Activated CD4-positive, alpha-beta T cell treated with anti-CD3 and anti-CD28 coated beads for 36 hours (primary cell): Measurements from ENCODE around the gene DAGLA. TPM values are rescaled to one million over a fixed set of nuclear protein-coding genes. Genes with fewer than 3 reads are reported as not detected.

ENCODE experiments used
- total RNA-seq, 2 experiments: library from RNA; stranded (reverse); gene quantifications; one replicate each; pipeline ENCODE4 v1.2.3, GENCODE V29; 2021

Gene DAGLA
- total RNA-seq, 2 experiments from 2014 or later = 0.09 to 0.14 TPM

Other genes with a start within 250 kb of the DAGLA start
- not detected for gene LRRC10B, start 171.6 kb upstream of the DAGLA start, total RNA-seq
- under 1 TPM in 1 of 2 experiments, not detected in 1; 0.04 TPM for gene SYT7, start 99.3 kb upstream of the DAGLA start, total RNA-seq
- gene MYRF, start 72.2 kb downstream of the DAGLA start, total RNA-seq = under 1 TPM; 0.25 to 0.57 TPM
- gene TMEM258, start 112.2 kb downstream of the DAGLA start, total RNA-seq = 100 to 1,000 TPM; 172 to 176 TPM
- gene FEN1, start 112.5 kb downstream of the DAGLA start, total RNA-seq = 100 to 1,000 TPM in 1 of 2 experiments, 10 to 100 TPM in 1; 70.0 to 108 TPM
- 10 to 100 TPM; 18.9 to 23.7 TPM for gene FADS1, start 136.6 kb downstream of the DAGLA start, total RNA-seq
- 10 to 100 TPM; 51.0 to 58.4 TPM for gene FADS2, start 147.9 kb downstream of the DAGLA start, total RNA-seq
- 10 to 100 TPM in 1 of 2 experiments, 1 to 10 TPM in 1; 7.2 to 10.1 TPM for gene FADS3, start 211.2 kb downstream of the DAGLA start, total RNA-seq
- under 1 TPM in 1 of 2 experiments, not detected in 1; 0.09 TPM for gene RAB3IL1, start 237.2 kb downstream of the DAGLA start, total RNA-seq